Fibroblast of skin of left quadriceps (primary cell): ENCODE measurements around the gene ACOXL.
A peak's percentile ranks its signal among the peaks of the same experiment; 100 is the strongest.

Experiments
- DNase-seq, 2 experiments: peaks; one replicate each; pipeline ENCODE4 v3.0.0-alpha.2; 2013; ENCODE audit warnings: low read depth in 2 of 2

ACOXL gene

GRCh38 chr2:110977403-110977802 lies 245.0 kb downstream of the ACOXL start:
- DNase-seq: no peak

GRCh38 chr2:110978148-110978547 lies 245.8 kb downstream of the ACOXL start:
- no peak for DNase-seq

GRCh38 chr2:110978756-110979470 lies 246.5 kb downstream of the ACOXL start:
- no peak for DNase-seq

GRCh38 chr2:110979471-110980338 lies 247.3 kb downstream of the ACOXL start:
- no peak for DNase-seq

- DNase-seq: no peak
Measured at GRCh38 chr2:110980339-110981062, 248.1 kb downstream of the ACOXL start.

- peak; percentile 1 to 3 for DNase-seq
Measured at GRCh38 chr2:110983133-110983532, 250.8 kb downstream of the ACOXL start.

- DNase-seq: no peak
Measured at GRCh38 chr2:110984694-110985490, 252.5 kb downstream of the ACOXL start.

- DNase-seq: no peak
Measured at GRCh38 chr2:110990440-110990839, 258.1 kb downstream of the ACOXL start.

- no peak for DNase-seq
Measured at GRCh38 chr2:110991911-110992310, 259.5 kb downstream of the ACOXL start.

GRCh38 chr2:110992886-110993285 lies 260.5 kb downstream of the ACOXL start:
- no peak for DNase-seq

GRCh38 chr2:110993557-110994231 lies 261.3 kb downstream of the ACOXL start:
- no peak for DNase-seq

- DNase-seq: no peak
Measured at GRCh38 chr2:110994250-110994961, 262.0 kb downstream of the ACOXL start.

- no peak for DNase-seq
Measured at GRCh38 chr2:110995911-110996310, 263.5 kb downstream of the ACOXL start.

- no peak for DNase-seq
Measured at GRCh38 chr2:110997331-110998045, 265.1 kb downstream of the ACOXL start.

- DNase-seq: no peak
Measured at GRCh38 chr2:110998311-110998710, 265.9 kb downstream of the ACOXL start.

GRCh38 chr2:110999626-111000025 lies 267.3 kb downstream of the ACOXL start:
- no peak for DNase-seq

GRCh38 chr2:111005307-111005706 lies 272.9 kb downstream of the ACOXL start:
- DNase-seq: no peak

- no peak for DNase-seq
Measured at GRCh38 chr2:111005821-111006220, 273.4 kb downstream of the ACOXL start.
